ENCODE measurements around the gene SUGCT.

Gene SUGCT

DNA sequence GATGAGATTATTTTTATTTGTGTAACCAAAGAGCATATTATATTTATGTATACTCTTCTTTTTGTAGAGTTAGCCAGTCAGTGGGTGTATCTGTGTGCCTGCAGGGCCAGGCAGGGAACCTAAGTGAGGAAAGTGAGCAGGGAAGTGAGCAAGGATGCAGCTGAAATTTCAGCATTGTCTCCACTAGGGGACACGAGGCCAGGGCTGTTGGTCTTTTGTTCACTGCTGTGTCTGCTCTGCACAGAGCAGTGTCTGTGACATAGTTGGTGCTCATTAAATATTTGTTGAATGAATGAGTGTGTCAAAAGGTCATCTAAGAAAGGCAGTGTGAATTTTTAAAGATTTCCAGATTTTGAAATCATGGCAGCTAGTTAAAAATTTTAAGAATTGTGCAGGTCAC is 51.8 kb downstream of the SUGCT start:
- Histone ChIP-seq H3K4me3 (replicated peaks; ENCODE audit: insufficient read depth, low read length) (no peak overlapping the region), H3K27ac (replicated peaks) (no peak overlapping the region), H3K27me3 (ENCODE audit: insufficient read depth, poor library complexity, severe bottlenecking) (no peaks in the 10 kb centered on the region)
- DNase-seq (ENCODE audit: low read depth in 1 of 2, low spot score in 1 of 2) = no peak
- TF ChIP-seq, protein P1, sequence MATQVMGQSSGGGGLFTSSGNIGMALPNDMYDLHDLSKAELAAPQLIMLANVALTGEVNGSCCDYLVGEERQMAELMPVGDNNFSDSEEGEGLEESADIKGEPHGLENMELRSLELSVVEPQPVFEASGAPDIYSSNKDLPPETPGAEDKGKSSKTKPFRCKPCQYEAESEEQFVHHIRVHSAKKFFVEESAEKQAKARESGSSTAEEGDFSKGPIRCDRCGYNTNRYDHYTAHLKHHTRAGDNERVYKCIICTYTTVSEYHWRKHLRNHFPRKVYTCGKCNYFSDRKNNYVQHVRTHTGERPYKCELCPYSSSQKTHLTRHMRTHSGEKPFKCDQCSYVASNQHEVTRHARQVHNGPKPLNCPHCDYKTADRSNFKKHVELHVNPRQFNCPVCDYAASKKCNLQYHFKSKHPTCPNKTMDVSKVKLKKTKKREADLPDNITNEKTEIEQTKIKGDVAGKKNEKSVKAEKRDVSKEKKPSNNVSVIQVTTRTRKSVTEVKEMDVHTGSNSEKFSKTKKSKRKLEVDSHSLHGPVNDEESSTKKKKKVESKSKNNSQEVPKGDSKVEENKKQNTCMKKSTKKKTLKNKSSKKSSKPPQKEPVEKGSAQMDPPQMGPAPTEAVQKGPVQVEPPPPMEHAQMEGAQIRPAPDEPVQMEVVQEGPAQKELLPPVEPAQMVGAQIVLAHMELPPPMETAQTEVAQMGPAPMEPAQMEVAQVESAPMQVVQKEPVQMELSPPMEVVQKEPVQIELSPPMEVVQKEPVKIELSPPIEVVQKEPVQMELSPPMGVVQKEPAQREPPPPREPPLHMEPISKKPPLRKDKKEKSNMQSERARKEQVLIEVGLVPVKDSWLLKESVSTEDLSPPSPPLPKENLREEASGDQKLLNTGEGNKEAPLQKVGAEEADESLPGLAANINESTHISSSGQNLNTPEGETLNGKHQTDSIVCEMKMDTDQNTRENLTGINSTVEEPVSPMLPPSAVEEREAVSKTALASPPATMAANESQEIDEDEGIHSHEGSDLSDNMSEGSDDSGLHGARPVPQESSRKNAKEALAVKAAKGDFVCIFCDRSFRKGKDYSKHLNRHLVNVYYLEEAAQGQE (IDR thresholded peaks at IDR 0.05; ENCODE audit: insufficient replicate concordance, low read depth) = no peak
- no peak for TF ChIP-seq GABPA (IDR thresholded peaks at IDR 0.05; ENCODE audit: low read depth)
- TF ChIP-seq SPI1 (IDR thresholded peaks at IDR 0.05; ENCODE audit: borderline replicate concordance, low read depth) = no peak
- no peak for TF ChIP-seq POLR2AphosphoS5 (IDR thresholded peaks at IDR 0.05; ENCODE audit: low read depth)
- TF ChIP-seq, protein P2, sequence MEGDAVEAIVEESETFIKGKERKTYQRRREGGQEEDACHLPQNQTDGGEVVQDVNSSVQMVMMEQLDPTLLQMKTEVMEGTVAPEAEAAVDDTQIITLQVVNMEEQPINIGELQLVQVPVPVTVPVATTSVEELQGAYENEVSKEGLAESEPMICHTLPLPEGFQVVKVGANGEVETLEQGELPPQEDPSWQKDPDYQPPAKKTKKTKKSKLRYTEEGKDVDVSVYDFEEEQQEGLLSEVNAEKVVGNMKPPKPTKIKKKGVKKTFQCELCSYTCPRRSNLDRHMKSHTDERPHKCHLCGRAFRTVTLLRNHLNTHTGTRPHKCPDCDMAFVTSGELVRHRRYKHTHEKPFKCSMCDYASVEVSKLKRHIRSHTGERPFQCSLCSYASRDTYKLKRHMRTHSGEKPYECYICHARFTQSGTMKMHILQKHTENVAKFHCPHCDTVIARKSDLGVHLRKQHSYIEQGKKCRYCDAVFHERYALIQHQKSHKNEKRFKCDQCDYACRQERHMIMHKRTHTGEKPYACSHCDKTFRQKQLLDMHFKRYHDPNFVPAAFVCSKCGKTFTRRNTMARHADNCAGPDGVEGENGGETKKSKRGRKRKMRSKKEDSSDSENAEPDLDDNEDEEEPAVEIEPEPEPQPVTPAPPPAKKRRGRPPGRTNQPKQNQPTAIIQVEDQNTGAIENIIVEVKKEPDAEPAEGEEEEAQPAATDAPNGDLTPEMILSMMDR (IDR thresholded peaks at IDR 0.05; ENCODE audit: insufficient read depth, low read length) = no peak

DNA sequence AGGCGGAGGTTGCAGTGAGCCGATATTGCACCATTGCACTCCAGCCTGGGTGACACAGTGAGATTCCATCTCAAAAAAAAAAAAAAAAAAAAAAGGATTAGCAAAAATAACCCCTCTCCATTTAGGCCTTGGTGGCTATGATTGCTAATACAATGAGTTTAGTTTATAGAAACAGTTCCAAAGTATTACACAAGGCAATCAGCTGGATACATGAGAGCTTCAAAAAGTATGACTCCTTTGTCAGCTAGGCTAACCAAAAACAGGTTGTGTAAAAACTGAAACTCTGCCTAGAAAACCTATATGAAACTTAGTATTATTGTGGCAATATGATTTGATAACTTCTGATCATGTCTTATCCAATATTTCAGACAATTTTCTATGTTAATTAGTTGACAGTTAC is 57.2 kb downstream of the SUGCT start:
- Histone ChIP-seq H3K4me3 (replicated peaks; ENCODE audit: insufficient read depth, low read length) (no peak overlapping the region), H3K27ac (replicated peaks) (no peak overlapping the region), H3K27me3 (ENCODE audit: insufficient read depth, poor library complexity, severe bottlenecking) (no peaks in the 10 kb centered on the region)
- DNase-seq (ENCODE audit: low read depth in 1 of 2, low spot score in 1 of 2) = no peak
- TF ChIP-seq, protein P1 (IDR thresholded peaks at IDR 0.05; ENCODE audit: insufficient replicate concordance, low read depth) = no peak
- no peak for TF ChIP-seq SPI1 (IDR thresholded peaks at IDR 0.05; ENCODE audit: borderline replicate concordance, low read depth)
- TF ChIP-seq GABPA (IDR thresholded peaks at IDR 0.05; ENCODE audit: low read depth) = no peak
- TF ChIP-seq, protein P2 (IDR thresholded peaks at IDR 0.05; ENCODE audit: insufficient read depth, low read length) = no peak
- no peak for TF ChIP-seq POLR2AphosphoS5 (IDR thresholded peaks at IDR 0.05; ENCODE audit: low read depth)

DNA sequence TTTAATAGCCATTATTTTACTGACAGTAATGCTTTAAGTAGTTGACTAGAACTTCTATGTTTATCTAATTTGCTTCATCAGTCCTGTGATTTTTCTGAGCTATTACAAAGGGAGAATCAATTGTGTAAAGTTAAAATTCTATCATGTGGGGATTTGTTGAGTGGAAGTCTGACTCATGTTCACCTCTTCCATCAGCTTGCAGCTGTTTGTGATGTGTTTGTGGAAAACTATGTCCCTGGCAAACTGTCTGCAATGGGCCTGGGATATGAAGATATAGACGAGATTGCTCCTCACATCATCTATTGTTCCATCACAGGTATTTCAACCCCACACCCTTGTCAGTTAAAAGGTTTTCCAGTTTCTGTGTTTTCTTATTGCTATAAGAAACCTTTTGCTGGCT is 59.9 kb downstream of the SUGCT start:
- Histone ChIP-seq H3K27me3 (ENCODE audit: insufficient read depth, poor library complexity, severe bottlenecking) (no peaks in the 10 kb centered on the region), H3K27ac (replicated peaks) (no peak overlapping the region), H3K4me3 (replicated peaks; ENCODE audit: insufficient read depth, low read length) (no peak overlapping the region)
- TF ChIP-seq GABPA (IDR thresholded peaks at IDR 0.05; ENCODE audit: low read depth) (no peak), POLR2AphosphoS5 (IDR thresholded peaks at IDR 0.05; ENCODE audit: low read depth) (no peak), SPI1 (IDR thresholded peaks at IDR 0.05; ENCODE audit: borderline replicate concordance, low read depth) (no peak)
- TF ChIP-seq, protein P2 (IDR thresholded peaks at IDR 0.05; ENCODE audit: insufficient read depth, low read length) = no peak
- TF ChIP-seq, protein P1 (IDR thresholded peaks at IDR 0.05; ENCODE audit: insufficient replicate concordance, low read depth) = no peak
- no peak for DNase-seq (ENCODE audit: low read depth in 1 of 2, low spot score in 1 of 2)
